Fibroblast of upper back skin (primary cell): ENCODE measurements around the gene ZFAND3.

Experiments used
- DNase-seq: peaks from one replicate; pipeline ENCODE4 v3.0.0-alpha.2; 2013

Gene ZFAND3

DNA sequence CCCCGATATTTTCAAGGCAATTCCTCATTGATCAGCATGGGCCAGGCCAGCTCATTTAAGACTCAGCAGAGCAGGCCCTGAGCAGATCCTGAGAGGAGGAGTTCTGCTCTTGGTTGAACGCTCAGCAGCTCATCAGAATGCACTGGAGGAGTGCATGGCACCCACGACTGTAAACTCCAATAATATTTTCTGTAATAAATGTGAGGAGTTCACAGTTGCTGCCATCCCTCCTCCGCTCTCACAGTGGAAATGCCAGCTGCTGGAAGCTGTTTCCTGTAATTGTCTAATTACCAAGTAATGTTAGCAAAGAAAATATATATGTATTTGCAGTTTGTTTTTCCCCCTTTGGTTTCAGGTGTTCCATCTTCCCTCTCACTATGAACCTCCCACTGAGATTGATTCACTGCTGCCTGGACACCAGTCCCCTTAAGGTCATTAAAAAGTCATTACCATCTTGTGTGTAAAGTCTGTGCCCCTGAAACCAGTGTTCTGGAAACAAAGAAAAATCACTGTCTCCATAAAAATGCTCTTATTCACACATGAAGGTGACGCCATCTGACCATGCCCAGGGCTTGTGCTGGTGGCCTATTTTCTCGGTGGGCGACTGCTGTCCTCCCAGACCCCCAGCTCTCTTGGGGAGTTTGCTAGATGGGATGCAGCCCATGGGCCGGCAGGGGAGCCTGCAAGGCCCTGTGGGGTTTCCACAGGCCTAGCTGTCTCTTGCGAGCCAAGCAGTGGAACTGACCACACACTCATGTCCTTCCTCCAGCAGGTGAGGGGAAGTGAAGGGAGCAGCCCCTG, 374.2 kb downstream of the ZFAND3 start:
- no peak for DNase-seq

- DNase-seq: no peak
These were observed 374.7 kb downstream of the ZFAND3 start for GRCh38 chr6:38194282-38194572.

DNA sequence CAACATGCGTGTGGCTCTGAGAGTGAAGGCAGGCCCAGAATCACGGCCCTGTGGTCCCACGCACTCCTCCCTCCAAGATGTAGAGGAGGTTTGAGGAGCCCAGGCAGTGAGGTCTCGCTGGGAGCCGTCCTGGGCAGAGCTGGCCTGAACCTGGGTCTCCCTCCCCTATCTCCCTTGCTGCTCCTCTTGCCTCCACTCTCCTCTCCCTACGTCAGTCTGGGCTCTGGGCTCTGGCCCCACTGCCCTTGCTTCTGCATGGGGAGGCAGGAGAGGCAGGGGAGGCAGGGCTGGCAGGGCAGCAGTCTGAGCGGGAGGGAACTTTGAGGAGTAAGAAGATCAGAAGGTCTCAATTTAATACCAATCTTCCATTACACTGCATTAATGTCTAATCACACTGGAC, 375.1 kb downstream of the ZFAND3 start:
- DNase-seq: no peak

- DNase-seq: no peak
These were observed 375.6 kb downstream of the ZFAND3 start for GRCh38 chr6:38195113-38195635.

GRCh38 chr6:38198219-38198618, 378.7 kb downstream of the ZFAND3 start:
- DNase-seq: no peak
